A673 (cell line): Measurements from ENCODE around the gene PPP1R13L.

Source experiments
- CTCF ChIP-seq: fragments of 300-800, 200-600 bp; sonication (generic); conservative IDR thresholded peaks from 2 replicates; pipeline ENCODE4 v1.5.1; 2017; ENCODE audit warnings: low read depth, mild to moderate bottlenecking, antibody characterized with exemption, low read length, moderate library complexity, mixed read lengths
- EZH2 ChIP-seq: fragments of 200-600 bp; sonication (generic); IDR thresholded peaks from 2 replicates; pipeline ENCODE4 v1.6.1; 2017; ENCODE audit warnings: borderline replicate concordance, low read depth, mild to moderate bottlenecking, mixed read lengths, antibody characterized with exemption, low read length; ENCODE audit not compliant: poor library complexity, severe bottlenecking

- TF ChIP-seq EZH2 (no peak), CTCF (no peak)
Observed at GRCh38 chr19:45395821-45396617, 8.8 kb downstream of the PPP1R13L start.
